Effector memory CD8-positive, alpha-beta T cell (primary cell): ENCODE data around the gene PLPPR1.

Source experiments
- ATAC-seq: fragments of 150-1000 bp; cut with Tn5 transposase; replicated peaks from 2 replicates; pipeline ENCODE4 v1.10.0; 2021; ENCODE audit warnings: mild to moderate bottlenecking, moderate library complexity
- DNase-seq, 3 experiments: peaks; one replicate each; pipeline ENCODE4 v3.0.0; 2021
- H3K27ac Mint-ChIP-seq, 2 donors: one replicate each; pipeline ENCODE4 v1.8.0; 2022; ENCODE audit warnings: mild to moderate bottlenecking in 2 of 2, mixed read lengths in 2 of 2, moderate library complexity in 2 of 2
- H3K27me3 Mint-ChIP-seq, 2 donors: one replicate each; pipeline ENCODE4 v1.8.0; 2022; ENCODE audit warnings: mixed read lengths in 2 of 2
- H3K36me3 Mint-ChIP-seq: one replicate; pipeline ENCODE4 v1.8.0; 2022; ENCODE audit warnings: mild to moderate bottlenecking, moderate library complexity, mixed read lengths; ENCODE audit not compliant: insufficient read depth
- H3K4me1 Mint-ChIP-seq, 2 donors: one replicate each; pipeline ENCODE4 v1.8.0; 2022; ENCODE audit warnings: low read depth in 2 of 2, mixed read lengths in 2 of 2
- H3K4me3 Mint-ChIP-seq, 2 donors: one replicate each; pipeline ENCODE4 v1.8.0; 2022; ENCODE audit warnings: mild to moderate bottlenecking in 2 of 2, mixed read lengths in 2 of 2, moderate library complexity in 2 of 2
- H3K9me3 Mint-ChIP-seq, 2 donors: one replicate each; pipeline ENCODE4 v1.8.0; 2022; ENCODE audit warnings: mixed read lengths in 2 of 2

PLPPR1 gene

DNA sequence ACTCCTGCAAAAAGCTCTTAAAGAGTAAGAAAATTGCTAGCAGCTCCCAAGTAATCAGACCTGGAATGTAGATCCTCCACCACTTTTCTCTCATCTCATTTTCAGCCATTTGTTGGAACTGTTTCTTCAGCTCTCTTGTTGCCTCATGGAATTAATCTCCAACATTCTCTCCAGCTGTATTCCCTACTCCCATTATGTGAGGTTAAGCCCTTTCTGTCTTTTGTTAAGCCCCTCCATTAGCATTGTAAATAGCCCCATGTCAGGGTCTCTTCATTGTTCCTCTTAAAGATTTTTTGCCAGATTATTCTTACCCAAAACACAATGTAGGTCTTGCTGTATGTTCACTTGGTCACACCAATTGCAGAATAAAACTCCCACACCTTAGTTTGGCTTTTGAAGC lies 119.8 kb downstream of the PLPPR1 start:
- Mint-ChIP-seq H3K27ac (no peak overlapping the region), H3K4me1 (no peaks in the 10 kb centered on the region), H3K36me3 (no peaks in the 10 kb centered on the region), H3K9me3 (peaks cover 12 to 14% of the 10 kb centered on the region in 2 donors), H3K27me3 (no peaks in the 10 kb centered on the region), H3K4me3 (no peak overlapping the region)
- ATAC-seq (no peak), DNase-seq (no peak)

- Mint-ChIP-seq H3K27me3 (no peaks in the 10 kb centered on the region), H3K9me3 (peaks cover 0 to 8% of the 10 kb centered on the region in 2 donors), H3K4me3 (no peak overlapping the region), H3K4me1 (no peaks in the 10 kb centered on the region), H3K36me3 (no peaks in the 10 kb centered on the region), H3K27ac (no peak overlapping the region)
- no peak for DNase-seq
- no peak for ATAC-seq
Observed at GRCh38 chr9:101158361-101158760, 129.8 kb downstream of the PLPPR1 start.

DNA sequence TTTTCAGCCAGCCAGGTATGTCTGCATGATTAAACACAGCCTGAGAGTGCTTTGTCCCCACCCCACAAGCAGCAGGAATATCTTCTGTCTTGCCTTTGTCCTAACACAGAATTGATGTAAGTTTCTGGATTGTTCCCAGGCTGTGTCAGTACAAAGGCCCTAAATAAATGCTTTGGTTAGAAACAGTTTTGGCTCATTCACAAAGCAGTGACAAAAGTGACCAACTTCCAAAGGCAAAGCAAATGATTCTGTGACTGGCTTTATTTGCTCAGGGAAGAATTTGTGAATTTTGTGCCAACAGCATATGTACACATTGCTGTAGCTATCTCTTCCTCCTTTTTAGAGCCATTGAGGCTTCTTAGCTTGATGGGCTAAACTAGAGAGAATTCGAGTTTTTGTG lies 133.7 kb downstream of the PLPPR1 start:
- no peak overlapping the region for H3K27ac Mint-ChIP-seq

GRCh38 chr9:101165131-101165530 lies 136.6 kb downstream of the PLPPR1 start:
- no peak overlapping the region for H3K27ac Mint-ChIP-seq
- H3K9me3 Mint-ChIP-seq, result peaks cover 2 to 8% of the 10 kb centered on the region in 2 donors
- no peaks in the 10 kb centered on the region for H3K36me3 Mint-ChIP-seq
- ATAC-seq (no peak), DNase-seq (no peak)
- no peaks in the 10 kb centered on the region for H3K4me1 Mint-ChIP-seq
- no peaks in the 10 kb centered on the region for H3K27me3 Mint-ChIP-seq
- no peak overlapping the region for H3K4me3 Mint-ChIP-seq

More for the DNA sequence above, 133.7 kb downstream of the PLPPR1 start:
- Mint-ChIP-seq H3K9me3 (peaks cover 2 to 5% of the 10 kb centered on the region in 2 donors), H3K4me1 (no peaks in the 10 kb centered on the region), H3K4me3 (no peak overlapping the region), H3K27me3 (no peaks in the 10 kb centered on the region), H3K36me3 (no peaks in the 10 kb centered on the region)
- DNase-seq (no peak), ATAC-seq (no peak)

DNA sequence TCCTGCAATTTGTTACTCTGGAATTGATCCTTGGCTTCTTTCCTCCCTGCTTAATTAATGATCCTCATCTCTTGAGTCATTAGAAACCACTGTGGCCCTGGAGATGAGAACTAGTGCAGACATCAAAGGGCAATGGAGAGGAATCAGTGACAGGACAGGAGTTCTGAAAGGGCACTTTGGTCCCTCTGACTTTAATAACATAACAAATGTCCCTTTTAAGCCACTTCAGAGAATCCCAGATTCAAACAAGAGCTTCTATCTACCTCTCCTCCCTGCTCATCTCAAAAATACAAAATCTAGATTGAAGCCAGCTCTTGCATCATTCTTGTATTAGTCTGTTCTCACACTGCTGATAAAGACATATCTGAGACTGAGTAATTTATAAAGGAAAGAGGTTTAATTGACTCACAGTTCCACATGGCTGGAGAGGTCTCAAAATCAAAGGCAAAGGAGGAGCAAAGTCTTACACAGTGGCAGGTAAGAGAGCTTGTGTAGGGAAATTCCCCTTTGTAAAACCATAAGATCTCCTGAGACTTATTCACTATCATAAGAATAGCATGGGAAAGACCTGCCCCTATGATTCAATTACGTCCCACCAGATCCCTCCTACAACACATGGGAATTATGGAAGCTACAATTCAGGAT lies 139.1 kb downstream of the PLPPR1 start:
- H3K4me1 Mint-ChIP-seq, result no peaks in the 10 kb centered on the region
- no peak overlapping the region for H3K4me3 Mint-ChIP-seq
- peaks cover 2 to 8% of the 10 kb centered on the region in 2 donors for H3K9me3 Mint-ChIP-seq
- H3K36me3 Mint-ChIP-seq, result no peaks in the 10 kb centered on the region
- ATAC-seq (no peak), DNase-seq (no peak)
- H3K27ac Mint-ChIP-seq, result no peak overlapping the region
- no peaks in the 10 kb centered on the region for H3K27me3 Mint-ChIP-seq

DNA sequence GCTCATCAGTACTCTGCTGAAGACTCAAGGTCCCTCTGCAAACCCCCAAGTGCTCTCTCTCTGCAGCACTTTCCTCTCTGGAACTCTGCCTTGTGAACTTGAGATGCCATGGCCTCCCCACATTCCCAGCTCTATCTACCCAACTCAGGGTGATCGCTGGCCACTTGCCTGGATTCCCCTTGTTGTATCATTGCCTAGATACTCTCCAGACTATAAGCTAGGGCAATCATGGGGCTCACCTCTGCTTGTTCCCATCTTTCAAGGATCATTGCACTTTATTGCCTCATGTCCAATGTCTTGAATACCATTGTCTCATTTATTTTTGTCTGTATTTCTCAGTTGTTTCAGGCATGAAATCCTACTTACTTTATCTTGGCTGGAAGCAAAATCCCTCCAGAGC lies 144.1 kb downstream of the PLPPR1 start:
- no peaks in the 10 kb centered on the region for H3K27me3 Mint-ChIP-seq
- H3K36me3 Mint-ChIP-seq, result no peaks in the 10 kb centered on the region
- H3K27ac Mint-ChIP-seq, result no peak overlapping the region
- DNase-seq, result no peak
- ATAC-seq, result no peak
- no peak overlapping the region for H3K4me3 Mint-ChIP-seq
- H3K4me1 Mint-ChIP-seq, result no peaks in the 10 kb centered on the region
- peaks cover 0 to under 1% of the 10 kb centered on the region in 2 donors for H3K9me3 Mint-ChIP-seq

- Mint-ChIP-seq H3K9me3 (no peaks in the 10 kb centered on the region), H3K27ac (no peak overlapping the region), H3K4me3 (no peak overlapping the region), H3K27me3 (no peaks in the 10 kb centered on the region), H3K4me1 (no peaks in the 10 kb centered on the region), H3K36me3 (no peaks in the 10 kb centered on the region)
- no peak for DNase-seq
- ATAC-seq, result no peak
Observed at GRCh38 chr9:101173907-101174306, 145.4 kb downstream of the PLPPR1 start.

DNA sequence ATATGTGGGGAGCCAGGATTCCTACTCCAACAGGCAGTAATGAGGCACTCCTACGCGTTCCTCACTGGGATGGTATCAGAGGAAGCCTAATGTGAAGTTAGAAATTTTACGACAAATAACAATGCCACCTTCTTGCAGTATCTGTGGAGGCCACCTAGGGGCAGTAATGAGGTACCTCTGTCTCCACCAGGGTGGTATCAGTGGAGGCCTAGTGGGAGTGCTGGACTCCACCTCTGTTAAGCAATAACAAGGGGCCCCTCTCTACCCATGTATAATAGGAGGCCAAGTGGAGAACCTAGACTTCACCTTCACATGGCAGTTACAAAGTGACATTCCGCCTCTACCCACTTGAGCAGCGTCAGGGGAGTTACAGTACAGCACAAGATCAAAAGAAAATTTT lies 147.9 kb downstream of the PLPPR1 start:
- ATAC-seq, result no peak
- no peaks in the 10 kb centered on the region for H3K27me3 Mint-ChIP-seq
- no peak overlapping the region for H3K4me3 Mint-ChIP-seq
- no peaks in the 10 kb centered on the region for H3K36me3 Mint-ChIP-seq
- DNase-seq, result no peak
- no peaks in the 10 kb centered on the region for H3K9me3 Mint-ChIP-seq
- H3K4me1 Mint-ChIP-seq, result no peaks in the 10 kb centered on the region
- no peak overlapping the region for H3K27ac Mint-ChIP-seq

- Mint-ChIP-seq H3K4me3 (no peak overlapping the region), H3K9me3 (no peaks in the 10 kb centered on the region), H3K36me3 (no peaks in the 10 kb centered on the region), H3K4me1 (no peaks in the 10 kb centered on the region), H3K27ac (no peak overlapping the region), H3K27me3 (no peaks in the 10 kb centered on the region)
- DNase-seq, result no peak
- ATAC-seq, result no peak
Observed at GRCh38 chr9:101184813-101185278, 156.3 kb downstream of the PLPPR1 start.

- DNase-seq, result no peak
- Mint-ChIP-seq H3K27me3 (no peaks in the 10 kb centered on the region), H3K4me3 (no peak overlapping the region), H3K4me1 (no peaks in the 10 kb centered on the region), H3K27ac (no peak overlapping the region), H3K9me3 (no peaks in the 10 kb centered on the region), H3K36me3 (peaks cover 3% of the 10 kb centered on the region)
- no peak for ATAC-seq
Observed at GRCh38 chr9:101191723-101192122, 163.2 kb downstream of the PLPPR1 start.

DNA sequence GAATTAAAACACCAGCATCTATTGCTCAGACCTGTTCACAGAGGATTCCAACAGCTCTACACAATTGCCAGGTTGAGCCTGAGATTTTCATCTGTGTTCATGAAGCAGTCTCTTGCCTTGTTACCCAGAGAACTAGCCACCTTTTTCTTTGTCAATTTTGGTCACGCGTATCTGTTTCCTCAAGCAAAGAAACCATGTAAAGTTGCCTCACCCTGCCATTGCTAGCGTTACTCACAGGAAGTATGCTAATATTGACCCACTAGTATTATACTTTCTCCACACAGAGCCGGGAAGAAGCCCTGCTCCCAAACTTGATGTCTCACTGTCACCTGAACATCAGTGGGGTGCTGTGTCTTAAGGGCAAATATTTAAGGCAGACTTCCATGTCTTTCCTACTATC lies 168.5 kb downstream of the PLPPR1 start:
- H3K9me3 Mint-ChIP-seq, result peaks cover 0 to 4% of the 10 kb centered on the region in 2 donors
- DNase-seq (no peak), ATAC-seq (no peak)
- no peaks in the 10 kb centered on the region for H3K4me1 Mint-ChIP-seq
- H3K27ac Mint-ChIP-seq, result no peak overlapping the region
- H3K4me3 Mint-ChIP-seq, result no peak overlapping the region
- peaks cover 3% of the 10 kb centered on the region for H3K36me3 Mint-ChIP-seq
- no peaks in the 10 kb centered on the region for H3K27me3 Mint-ChIP-seq

GRCh38 chr9:101200852-101201251 lies 172.3 kb downstream of the PLPPR1 start:
- Mint-ChIP-seq H3K27ac (no peak overlapping the region), H3K4me1 (no peaks in the 10 kb centered on the region), H3K9me3 (peaks cover 0 to 4% of the 10 kb centered on the region in 2 donors), H3K27me3 (no peaks in the 10 kb centered on the region), H3K36me3 (peaks cover 3% of the 10 kb centered on the region), H3K4me3 (no peak overlapping the region)
- ATAC-seq (no peak), DNase-seq (no peak)

DNA sequence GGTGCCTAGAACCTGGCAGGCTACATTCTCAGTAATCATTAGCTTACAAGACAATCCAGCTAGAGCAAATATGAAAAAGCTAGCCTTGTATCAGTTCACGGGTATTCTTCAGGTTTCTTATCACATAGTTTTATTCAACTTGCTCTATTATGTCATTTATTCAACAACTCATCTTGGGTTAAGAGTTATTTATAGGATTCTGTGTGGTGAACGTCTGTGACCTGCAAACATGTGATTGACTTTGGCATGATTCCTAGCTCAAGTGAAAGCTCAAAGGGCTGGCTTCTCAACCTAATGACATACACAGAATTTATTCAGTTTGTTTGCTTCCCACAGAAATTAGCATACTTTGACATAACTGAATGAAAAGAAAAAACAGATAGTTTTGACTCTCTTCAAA lies 173.1 kb downstream of the PLPPR1 start:
- Mint-ChIP-seq H3K9me3 (peaks cover 0 to 4% of the 10 kb centered on the region in 2 donors), H3K36me3 (no peaks in the 10 kb centered on the region)

DNA sequence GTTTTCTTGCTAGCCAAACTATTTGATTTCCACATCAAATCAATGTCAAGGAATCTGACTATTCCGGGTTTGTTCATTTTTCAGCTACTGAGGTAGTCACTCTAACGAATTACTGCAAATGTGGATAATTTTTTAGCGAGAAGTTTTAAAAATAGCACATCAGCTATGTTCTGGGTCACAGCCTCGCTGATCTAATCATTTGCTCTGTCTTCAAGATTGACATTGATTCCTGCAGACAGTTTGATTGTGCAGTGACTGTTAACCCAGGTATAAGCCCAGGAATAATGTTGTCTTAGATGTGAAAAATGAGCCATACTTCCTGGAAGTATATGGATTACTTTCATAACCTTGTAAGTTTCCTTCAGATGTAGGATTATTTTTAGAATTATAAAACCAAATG lies 181.1 kb downstream of the PLPPR1 start:
- no peak overlapping the region for H3K27ac Mint-ChIP-seq
- H3K27me3 Mint-ChIP-seq, result no peaks in the 10 kb centered on the region
- H3K9me3 Mint-ChIP-seq, result no peaks in the 10 kb centered on the region
- H3K36me3 Mint-ChIP-seq, result no peaks in the 10 kb centered on the region
- no peaks in the 10 kb centered on the region for H3K4me1 Mint-ChIP-seq
- H3K4me3 Mint-ChIP-seq, result no peak overlapping the region
- ATAC-seq (no peak), DNase-seq (no peak)

More for the DNA sequence above, 173.1 kb downstream of the PLPPR1 start:
- ATAC-seq, result no peak
- Mint-ChIP-seq H3K27me3 (no peaks in the 10 kb centered on the region), H3K4me1 (no peaks in the 10 kb centered on the region), H3K27ac (no peak overlapping the region), H3K4me3 (no peak overlapping the region)
- no peak for DNase-seq
